Gastroesophageal sphincter (tissue), 3 donors: ENCODE data around the gene MYRF.

Experiments used
- POLR2A ChIP-seq, 2 donors: fragments of 450-650 bp; IDR thresholded peaks; one replicate each; pipeline ENCODE4 v1.6.1; 2017; ENCODE audit warnings: antibody characterized with exemption in 2 of 2, mild to moderate bottlenecking in 2 of 2, moderate library complexity in 1 of 2
- POLR2AphosphoS5 ChIP-seq: sonication (generic); formaldehyde crosslinking; IDR thresholded peaks from one replicate; pipeline ENCODE4 v1.6.1; 2017; ENCODE audit warnings: antibody characterized with exemption
- TF ChIP-seq, protein P1 (sequence below), 4 experiments: fragments of 200-600 bp in 2 of 4; fragments of 450-650 bp in 2 of 4; sonication (generic) in 1 of 4; IDR thresholded peaks; one replicate each; pipeline ENCODE4 v1.5.1; 2017 to 2019; ENCODE audit warnings: antibody characterized with exemption in 4 of 4, mild to moderate bottlenecking in 2 of 4, moderate library complexity in 2 of 4

DNA sequence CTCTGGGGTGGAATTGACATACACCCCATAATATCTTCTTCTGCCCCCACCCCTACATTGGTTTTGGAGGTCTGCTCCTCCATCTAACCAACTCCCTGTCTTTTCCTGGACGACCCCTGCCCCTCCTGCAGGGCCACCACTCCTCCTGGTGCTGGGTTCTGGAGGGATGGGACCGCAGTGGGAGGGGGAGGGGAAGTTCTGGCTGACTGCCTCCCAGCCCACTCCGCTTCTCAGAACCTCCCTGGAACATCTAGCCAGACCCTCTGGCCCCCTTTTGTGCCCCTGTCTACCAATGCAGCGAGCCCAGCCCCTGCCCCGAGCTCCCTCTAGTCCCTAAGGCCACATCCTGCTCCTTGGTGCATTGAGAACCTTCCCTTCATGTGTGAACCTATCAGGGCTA lies 1.2 kb downstream of the MYRF start:
- TF ChIP-seq, protein P1, sequence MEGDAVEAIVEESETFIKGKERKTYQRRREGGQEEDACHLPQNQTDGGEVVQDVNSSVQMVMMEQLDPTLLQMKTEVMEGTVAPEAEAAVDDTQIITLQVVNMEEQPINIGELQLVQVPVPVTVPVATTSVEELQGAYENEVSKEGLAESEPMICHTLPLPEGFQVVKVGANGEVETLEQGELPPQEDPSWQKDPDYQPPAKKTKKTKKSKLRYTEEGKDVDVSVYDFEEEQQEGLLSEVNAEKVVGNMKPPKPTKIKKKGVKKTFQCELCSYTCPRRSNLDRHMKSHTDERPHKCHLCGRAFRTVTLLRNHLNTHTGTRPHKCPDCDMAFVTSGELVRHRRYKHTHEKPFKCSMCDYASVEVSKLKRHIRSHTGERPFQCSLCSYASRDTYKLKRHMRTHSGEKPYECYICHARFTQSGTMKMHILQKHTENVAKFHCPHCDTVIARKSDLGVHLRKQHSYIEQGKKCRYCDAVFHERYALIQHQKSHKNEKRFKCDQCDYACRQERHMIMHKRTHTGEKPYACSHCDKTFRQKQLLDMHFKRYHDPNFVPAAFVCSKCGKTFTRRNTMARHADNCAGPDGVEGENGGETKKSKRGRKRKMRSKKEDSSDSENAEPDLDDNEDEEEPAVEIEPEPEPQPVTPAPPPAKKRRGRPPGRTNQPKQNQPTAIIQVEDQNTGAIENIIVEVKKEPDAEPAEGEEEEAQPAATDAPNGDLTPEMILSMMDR (IDR thresholded peaks at IDR 0.05) = no peak
- TF ChIP-seq POLR2A (IDR thresholded peaks at IDR 0.05) (no peak), POLR2AphosphoS5 (no peak)
